HepG2 (cell line): ENCODE data around the gene UCN. TPM values are rescaled to one million over a fixed set of nuclear protein-coding genes. Genes with fewer than 3 reads are reported as not detected.

ENCODE experiments used
- ATF3 ChIP-seq: sonication (generic); formaldehyde crosslinking; IDR thresholded peaks from 2 replicates; pipeline ENCODE4 v1.4.0; 2020; ENCODE audit warnings: missing genetic modification reagents
- CEBPG ChIP-seq: IDR thresholded peaks from 2 replicates; pipeline ENCODE4 v1.6.1; 2016
- CREB1 ChIP-seq, 2 experiments: fragments of 450-650 bp in 1 of 2; IDR thresholded peaks; 2 replicates each; pipeline ENCODE4 v1.6.1; 2016 to 2017; ENCODE audit warnings: control low read depth in 1 of 2, mild to moderate bottlenecking in 1 of 2, missing compliant biosample characterization in 1 of 2, missing genetic modification characterization in 1 of 2
- DMAP1 ChIP-seq: IDR thresholded peaks from 2 replicates; pipeline ENCODE4 v1.6.1; 2016
- FOXK2 ChIP-seq: fragments of 450-650 bp; IDR thresholded peaks from 2 replicates; pipeline ENCODE4 v1.6.1; 2016
- GATAD2A ChIP-seq: IDR thresholded peaks from 2 replicates; pipeline ENCODE4 v1.6.1; 2016
- HNF1A ChIP-seq, 2 experiments: sonication (generic) in 1 of 2; formaldehyde crosslinking in 1 of 2; IDR thresholded peaks; 2 replicates each; pipeline versions ENCODE4 v1.4.0 to v1.6.1; 2016 to 2020; ENCODE audit warnings: borderline replicate concordance in 1 of 2, low read depth in 1 of 2, mild to moderate bottlenecking in 1 of 2, missing genetic modification reagents in 1 of 2
- ISX ChIP-seq: sonication (generic); formaldehyde crosslinking; conservative IDR thresholded peaks from 2 replicates; pipeline ENCODE4 v1.5.0; 2020; ENCODE audit warnings: missing genetic modification reagents
- NONO ChIP-seq, 2 experiments: fragments of 450-650 bp in 1 of 2; sonication (generic) in 1 of 2; formaldehyde crosslinking in 1 of 2; IDR thresholded peaks in 1 of 2; conservative IDR thresholded peaks in 1 of 2; 2 replicates each; pipeline versions ENCODE4 v1.6.1 to v1.8.0; 2017 to 2022; ENCODE audit warnings: mild to moderate bottlenecking in 1 of 2, missing genetic modification reagents in 1 of 2, moderate library complexity in 1 of 2
- PLSCR1 ChIP-seq: sonication (generic); formaldehyde crosslinking; IDR thresholded peaks from 2 replicates; pipeline ENCODE4 v1.5.0; 2020; ENCODE audit warnings: missing genetic modification reagents, mild to moderate bottlenecking, borderline replicate concordance
- RFXANK ChIP-seq: IDR thresholded peaks from 2 replicates; pipeline ENCODE4 v1.6.1; 2016
- SALL1 ChIP-seq: sonication (generic); formaldehyde crosslinking; IDR thresholded peaks from 2 replicates; pipeline ENCODE4 v1.8.0; 2022; ENCODE audit warnings: mild to moderate bottlenecking, missing genetic modification reagents
- STAG1 ChIP-seq: sonication (generic); formaldehyde crosslinking; IDR thresholded peaks from 2 replicates; pipeline ENCODE4 v1.4.0; 2020; ENCODE audit warnings: missing genetic modification reagents
- STAT5B ChIP-seq: sonication (generic); formaldehyde crosslinking; IDR thresholded peaks from 2 replicates; pipeline ENCODE4 v1.4.0; 2020; ENCODE audit warnings: missing genetic modification reagents
- TFDP1 ChIP-seq: IDR thresholded peaks from 2 replicates; pipeline ENCODE4 v1.6.1; 2016; ENCODE audit warnings: missing compliant biosample characterization, missing genetic modification reagents, borderline replicate concordance
- THAP11 ChIP-seq: IDR thresholded peaks from 2 replicates; pipeline ENCODE4 v1.6.1; 2016; ENCODE audit warnings: missing biosample characterization, missing genetic modification reagents
- TRIM24 ChIP-seq: sonication (generic); formaldehyde crosslinking; IDR thresholded peaks from 2 replicates; pipeline ENCODE4 v1.8.0; 2022; ENCODE audit warnings: mild to moderate bottlenecking, missing genetic modification reagents
- ZBTB25 ChIP-seq: IDR thresholded peaks from 2 replicates; pipeline ENCODE4 v1.6.1; 2018; ENCODE audit warnings: missing genetic modification reagents
- ZMYM4 ChIP-seq: sonication (generic); formaldehyde crosslinking; IDR thresholded peaks from 2 replicates; pipeline ENCODE4 v1.8.1; 2023; ENCODE audit warnings: mild to moderate bottlenecking, missing genetic modification reagents
- ZNF20 ChIP-seq: sonication (generic); formaldehyde crosslinking; IDR thresholded peaks from 2 replicates; pipeline ENCODE4 v1.4.0; 2020; ENCODE audit warnings: mild to moderate bottlenecking, moderate library complexity, missing genetic modification reagents
- ZNF251 ChIP-seq: sonication (generic); formaldehyde crosslinking; IDR thresholded peaks from 2 replicates; pipeline ENCODE4 v1.9.0; 2021; ENCODE audit warnings: mild to moderate bottlenecking, missing genetic modification reagents
- ZNF383 ChIP-seq: sonication (generic); formaldehyde crosslinking; IDR thresholded peaks from 2 replicates; pipeline ENCODE4 v1.4.0; 2020; ENCODE audit warnings: missing genetic modification reagents, mild to moderate bottlenecking, borderline replicate concordance
- ZNF556 ChIP-seq: sonication (generic); formaldehyde crosslinking; IDR thresholded peaks from 2 replicates; pipeline ENCODE4 v1.4.0; 2020; ENCODE audit warnings: mild to moderate bottlenecking, missing genetic modification reagents, borderline replicate concordance
- polyA plus RNA-seq, 8 experiments: library from polyadenylated mRNA; depleted of rRNA in 3 of 8; stranded (reverse) in 7 of 8; unstranded in 1 of 8; fragments of >200 nt; fragmentation: Illumina TruSeq in 4 of 8; extraction: Trizol in 4 of 8; gene quantifications; 2 replicates each; pipeline versions ENCODE4 v1.2.1 to v1.2.3, GENCODE V29; 2011 to 2016; ENCODE audit warnings: low read depth in 4 of 8, missing spikeins in 1 of 8, mixed read lengths in 1 of 8; ENCODE audit not compliant: insufficient read depth in 1 of 8
- total RNA-seq, 5 experiments: library from RNA; depleted of rRNA; stranded (reverse); fragments of >200 nt; fragmentation: Illumina TruSeq; extraction: Trizol; gene quantifications; 2 replicates each; pipeline ENCODE4 v1.2.3, GENCODE V29; 2016; ENCODE audit warnings: low read depth in 1 of 5

UCN gene
- total and polyA plus RNA-seq, 2 of the 13 experiments (the other 11 are each of a cell fraction or from before 2014, with no cell fraction given) = 1.2 to 2.3 TPM

GRCh38 chr2:27353762-27354596, 45.7 kb upstream of the UCN start (continued):
- TF ChIP-seq CREB1 (IDR thresholded peaks at IDR 0.05) = no peak
- TF ChIP-seq CREB1 (CRISPR knock-in tag; IDR thresholded peaks at IDR 0.05) = peak; percentile 53; the same call in 1 of the 2 replicates
- no peak for TF ChIP-seq RFXANK (CRISPR knock-in tag)
- no peak for TF ChIP-seq PLSCR1 (CRISPR knock-in tag)
- TF ChIP-seq HNF1A (IDR thresholded peaks at IDR 0.05; ENCODE audit: low read depth) = no peak
- TF ChIP-seq HNF1A (CRISPR knock-in tag; IDR thresholded peaks at IDR 0.05; ENCODE audit: borderline replicate concordance) = no peak
- TF ChIP-seq THAP11 (CRISPR knock-in tag) = no peak; the same call in none of the 2 replicates
- TF ChIP-seq ZNF20 (CRISPR knock-in tag) = no peak
- TF ChIP-seq STAT5B (CRISPR knock-in tag) = no peak
- TF ChIP-seq STAG1 (CRISPR knock-in tag) = no peak
- TF ChIP-seq TRIM24 (CRISPR knock-in tag) = no peak
- TF ChIP-seq DMAP1 (CRISPR knock-in tag) = peak; percentile 83
- TF ChIP-seq ZMYM4 (CRISPR knock-in tag) = peak; percentile 34; the same call in 1 of the 2 replicates
- no peak; the same call in 1 of the 2 replicates for TF ChIP-seq TFDP1
- TF ChIP-seq FOXK2 = no peak
- TF ChIP-seq ZNF383 (CRISPR knock-in tag) = 0 out of 2 replicates have a peak, but pooled peaks have one; percentile 35
- TF ChIP-seq ATF3 = no peak
- peak; percentile 75 for TF ChIP-seq GATAD2A (CRISPR knock-in tag)
- no peak for TF ChIP-seq ZNF556 (CRISPR knock-in tag)
- no peak for TF ChIP-seq ZBTB25 (CRISPR knock-in tag)
- no peak for TF ChIP-seq ISX (CRISPR knock-in tag)
- TF ChIP-seq ZNF251 = no peak
- TF ChIP-seq SALL1 (CRISPR knock-in tag) = peak; percentile 85
- TF ChIP-seq CEBPG (CRISPR knock-in tag) = no peak; the same call in 1 of the 2 replicates
- TF ChIP-seq NONO (IDR thresholded peaks at IDR 0.05) = no peak
- TF ChIP-seq NONO (CRISPR knock-in tag; conservative IDR thresholded peaks at IDR 0.05) = 0 out of 2 replicates have a peak, but pooled peaks have one; percentile 52
